Measurements from ENCODE around the gene CHST12.
"Not testable (repeated sequence)": the region's sequence is repeated elsewhere in the genome, so short reads cannot be mapped to it uniquely, and the experiment has no call there.

Gene CHST12

DNA sequence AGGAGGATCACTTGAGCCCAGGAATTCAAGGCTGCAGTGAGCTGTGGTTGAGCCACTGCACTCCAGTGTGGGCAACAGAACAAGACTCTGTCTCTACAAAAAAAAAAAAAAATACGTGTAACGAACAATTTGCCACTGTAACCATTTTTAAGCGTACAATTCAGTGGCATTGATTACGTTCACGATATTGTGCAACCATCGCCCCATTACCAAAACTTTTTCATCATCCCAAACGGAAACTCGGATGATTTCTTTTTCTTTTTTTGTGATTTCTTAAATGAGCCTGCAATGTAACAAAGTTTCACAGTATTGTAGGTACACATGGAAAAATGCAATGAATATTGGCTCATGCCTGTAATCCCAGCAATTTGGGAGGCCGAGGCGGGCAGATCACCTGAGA lies 63.3 kb downstream of the CHST12 start:
- DNase-seq: no peak

DNA sequence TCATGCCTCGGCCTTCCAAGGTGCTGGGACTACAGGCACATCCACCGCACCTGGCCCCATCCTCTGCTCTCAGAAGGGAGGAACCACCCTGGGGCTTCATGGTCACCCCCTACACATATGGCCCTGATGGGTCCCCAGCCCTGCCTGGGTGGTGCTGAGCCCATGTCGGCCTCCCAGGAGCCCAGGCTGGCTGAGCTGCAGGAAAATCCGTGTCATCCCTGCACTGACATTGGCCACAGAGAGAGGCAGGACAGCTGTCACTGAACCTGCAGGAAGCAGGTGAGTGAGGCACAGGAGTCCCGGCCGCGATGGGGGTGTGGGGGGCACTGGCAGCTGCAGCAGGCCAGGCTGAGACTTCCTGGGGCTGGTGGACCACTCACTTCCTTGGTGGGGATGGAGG lies 64.8 kb downstream of the CHST12 start:
- DNase-seq: no peak

DNA sequence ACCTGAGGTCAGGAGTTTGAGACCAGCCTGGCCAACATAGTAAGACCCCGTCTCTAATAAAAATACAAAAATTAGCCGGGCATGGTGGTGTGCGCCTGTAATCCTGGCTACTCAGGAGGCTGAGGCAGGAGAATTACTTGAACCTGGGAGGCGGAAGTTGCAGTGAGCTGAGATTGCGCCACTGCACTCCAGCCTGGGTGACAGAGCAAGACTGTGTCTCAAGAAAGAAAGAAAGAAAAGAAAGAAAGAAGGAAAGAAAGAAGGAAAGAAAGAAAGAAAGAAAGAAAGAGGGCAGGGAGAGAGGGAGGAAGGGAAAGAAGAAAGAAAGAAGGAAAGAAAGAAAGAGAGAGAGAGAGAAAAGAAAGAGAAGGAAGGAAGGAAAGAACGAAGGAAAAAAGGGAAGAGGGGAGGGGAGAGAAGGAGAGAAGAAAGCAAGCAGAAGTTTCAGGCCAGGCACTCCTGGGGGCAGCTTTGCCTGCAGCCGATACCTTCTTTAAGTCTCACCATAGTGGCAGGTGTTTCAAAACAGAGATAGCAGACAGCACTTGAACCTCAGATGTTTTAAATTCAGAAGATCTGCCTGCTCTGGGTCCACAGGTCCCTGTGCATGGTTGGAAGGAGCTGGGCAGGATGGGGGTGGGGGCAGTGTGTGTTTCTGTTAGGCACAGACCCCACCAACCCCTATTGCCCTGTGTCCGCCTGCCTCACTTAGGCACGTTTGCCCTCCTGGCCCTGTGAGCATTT lies 66.2 kb downstream of the CHST12 start:
- DNase-seq: not testable (repeated sequence)

DNA sequence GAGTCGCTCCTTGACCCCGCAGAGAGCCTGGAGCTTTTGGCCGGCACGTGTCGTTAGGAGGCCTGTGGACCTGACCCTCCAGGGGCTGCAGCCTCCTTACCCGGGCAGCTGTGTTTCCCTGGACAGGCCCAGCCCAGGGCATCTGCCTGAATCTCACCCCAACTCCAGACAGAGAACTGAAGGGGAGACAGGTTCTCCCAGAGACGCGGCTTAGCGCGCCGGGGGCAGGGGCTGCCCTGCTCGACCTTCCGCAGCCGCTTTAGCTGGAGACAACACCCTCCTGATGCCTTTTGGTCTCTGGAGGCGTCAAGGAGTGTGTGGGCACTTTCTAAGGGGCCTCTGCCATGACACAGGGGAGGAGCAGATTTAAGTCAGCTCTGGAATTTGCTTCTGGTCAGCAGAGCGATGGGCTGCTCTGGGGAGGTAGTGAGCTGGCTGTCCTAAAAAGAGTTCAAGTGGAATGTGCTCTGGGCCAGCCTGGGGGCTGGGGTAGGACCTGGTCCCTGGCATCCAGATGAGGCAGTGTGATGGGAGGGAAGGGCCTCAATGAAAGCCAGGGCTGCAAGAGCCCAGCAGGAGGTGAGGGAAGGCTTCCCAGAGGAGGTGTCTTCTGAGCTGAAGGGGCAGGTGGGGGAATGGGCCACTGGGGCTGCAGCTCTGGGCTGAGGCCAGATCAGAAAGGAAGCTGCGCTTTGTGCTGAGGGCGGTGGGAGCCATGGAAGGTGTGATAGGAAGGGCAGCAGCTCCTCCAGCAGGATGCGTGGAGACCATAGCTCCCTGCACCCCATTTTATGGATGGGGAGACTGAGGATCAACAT lies 67.0 kb downstream of the CHST12 start:
- DNase-seq: no peak

DNA sequence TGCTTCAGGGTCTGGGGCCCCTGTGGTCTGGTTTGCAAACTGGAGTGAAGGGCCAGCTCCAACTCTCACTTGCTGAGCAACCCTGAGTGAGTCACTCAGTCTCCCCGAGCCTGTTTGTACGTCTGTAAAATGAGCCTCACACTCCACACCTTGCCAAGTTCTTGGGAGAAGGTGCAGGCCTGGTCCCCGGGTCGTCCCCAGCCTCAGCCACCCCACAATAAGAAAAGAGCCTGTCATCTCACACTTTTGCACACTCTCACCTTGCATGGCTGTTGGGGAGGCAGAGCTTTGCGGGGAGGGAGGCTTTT lies 67.6 kb downstream of the CHST12 start:
- DNase-seq: no peak

DNA sequence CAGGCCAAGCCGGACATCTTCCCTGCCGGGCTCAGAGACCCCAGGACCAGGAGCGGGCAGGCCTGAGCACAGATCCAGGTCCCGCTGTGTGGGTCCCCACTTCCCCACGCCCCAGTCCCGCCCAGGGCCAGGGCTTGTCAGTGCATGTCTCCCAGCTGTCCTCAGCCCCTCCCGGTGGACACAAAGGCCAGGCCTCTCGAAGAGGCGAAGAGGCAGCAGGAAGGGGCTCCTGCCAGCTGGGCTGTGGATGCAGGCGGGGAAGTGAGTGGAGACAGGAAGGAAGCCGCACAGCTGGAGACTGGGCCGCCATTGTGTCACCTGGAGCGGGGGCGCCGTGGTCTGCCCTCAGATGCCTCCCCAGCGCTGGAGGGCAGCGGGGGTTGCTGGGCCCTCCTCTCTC lies 68.0 kb downstream of the CHST12 start:
- DNase-seq: no peak

DNA sequence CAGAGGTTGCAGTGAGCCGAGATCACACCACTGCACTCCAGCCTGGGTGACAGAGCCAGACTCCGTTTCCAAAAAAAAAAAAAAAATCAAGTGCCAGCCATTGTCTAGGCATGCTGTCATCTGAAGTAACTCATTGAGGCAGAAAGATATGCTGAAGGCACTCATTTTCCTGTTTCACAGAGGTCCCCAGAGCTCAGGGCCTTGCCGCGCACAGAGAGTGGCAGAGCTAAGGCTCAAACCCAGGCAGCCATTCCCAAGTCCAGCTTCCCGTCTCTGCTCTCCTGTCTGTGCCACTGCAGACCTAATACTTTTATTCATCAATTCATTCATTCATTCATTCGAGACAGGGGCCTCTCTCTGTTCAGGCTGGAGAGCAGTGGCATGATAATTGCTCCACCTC lies 69.3 kb downstream of the CHST12 start:
- no peak for DNase-seq

DNA sequence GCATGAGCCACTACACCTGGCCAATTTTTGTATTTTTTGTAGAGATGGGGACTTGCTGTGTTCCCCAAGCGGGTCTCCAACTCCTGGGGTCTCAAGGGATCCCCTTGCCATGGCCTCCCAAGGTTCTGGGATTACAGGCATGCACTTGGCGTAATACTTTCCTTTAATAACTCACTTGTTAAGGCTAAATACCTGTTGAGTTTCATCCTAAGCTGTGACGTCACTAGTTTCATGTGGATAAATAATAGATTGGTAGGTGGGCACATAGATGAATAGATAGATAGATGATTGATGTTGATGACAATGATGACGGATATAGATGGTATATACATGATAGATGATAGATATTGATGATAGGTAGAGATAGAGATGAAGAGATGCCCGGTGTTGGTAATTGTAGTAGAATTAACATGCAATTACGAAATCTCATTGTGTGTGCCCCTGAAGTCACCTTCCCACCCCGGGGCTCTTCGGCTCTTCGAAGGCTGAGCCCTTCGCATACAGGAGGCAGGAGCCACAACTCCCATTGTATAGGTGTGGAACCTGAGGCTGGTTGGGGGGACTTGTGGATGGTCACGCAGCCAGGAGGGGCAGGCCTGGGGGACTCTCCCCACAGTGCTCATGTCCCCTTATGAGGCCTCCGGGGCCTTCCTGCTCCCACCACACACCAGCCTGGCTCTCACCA lies 70.2 kb downstream of the CHST12 start:
- DNase-seq: no peak

DNA sequence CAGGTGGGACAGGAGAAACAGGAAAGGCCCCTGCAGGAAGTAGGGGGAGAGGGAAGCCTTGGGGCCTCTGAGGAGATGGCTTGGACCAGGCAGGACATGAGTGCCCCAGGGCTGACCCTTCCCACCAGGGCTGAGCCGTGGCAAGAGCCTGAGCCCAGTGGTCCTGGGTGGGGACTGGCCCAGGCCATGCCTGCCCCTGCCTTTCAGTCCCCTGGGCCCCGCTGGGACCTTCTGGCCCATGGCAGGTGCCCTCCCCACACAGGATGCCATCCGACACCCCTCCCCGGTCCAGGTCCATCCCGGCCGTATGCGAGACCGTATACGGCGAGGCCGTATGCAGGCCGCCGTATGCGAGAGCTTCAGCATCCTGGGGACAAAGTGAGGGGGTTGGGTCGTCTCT lies 70.8 kb downstream of the CHST12 start:
- DNase-seq: no peak

DNA sequence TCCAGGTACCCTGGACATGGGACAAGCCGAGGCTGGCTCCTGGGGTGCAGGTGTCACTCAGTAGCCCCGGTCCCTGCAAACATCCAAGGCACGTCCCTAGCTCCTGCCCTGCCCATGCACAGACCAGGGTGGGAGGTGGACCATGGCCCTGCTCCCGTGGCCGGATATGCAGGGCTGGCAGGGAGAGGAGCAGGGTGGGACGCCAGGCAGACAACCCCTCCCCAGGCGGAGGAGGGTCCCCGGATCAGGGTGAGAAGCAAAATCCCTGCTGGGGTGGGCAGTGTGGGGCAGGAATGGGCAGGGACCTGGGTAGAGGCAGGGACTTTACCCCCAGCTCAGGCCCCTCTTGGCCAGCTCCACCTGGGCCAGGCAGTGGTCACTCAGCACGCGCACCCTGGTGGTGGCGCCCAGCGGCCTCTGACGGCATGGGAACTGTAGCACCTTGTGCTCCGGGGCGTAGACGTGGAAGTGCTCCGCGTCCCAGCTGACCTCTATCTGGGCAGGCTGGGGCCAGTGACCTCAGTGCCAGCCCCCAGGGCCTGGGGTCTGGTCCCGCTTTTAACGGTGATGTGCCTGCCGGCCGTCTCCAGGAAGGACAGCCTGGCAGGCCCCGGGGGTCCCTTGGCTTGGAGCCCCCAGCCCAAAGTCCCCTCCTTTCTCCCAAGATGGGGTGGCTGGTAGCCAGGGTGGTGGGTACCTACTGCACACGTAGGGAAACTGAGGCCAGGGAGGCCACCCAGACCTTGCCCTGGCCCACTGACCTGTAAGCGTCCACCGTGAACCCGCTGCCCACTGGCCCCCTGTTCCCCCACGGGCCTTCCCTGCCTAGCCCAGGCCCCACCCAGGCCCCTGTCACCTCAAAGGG lies 71.6 kb downstream of the CHST12 start:
- DNase-seq: no peak

DNA sequence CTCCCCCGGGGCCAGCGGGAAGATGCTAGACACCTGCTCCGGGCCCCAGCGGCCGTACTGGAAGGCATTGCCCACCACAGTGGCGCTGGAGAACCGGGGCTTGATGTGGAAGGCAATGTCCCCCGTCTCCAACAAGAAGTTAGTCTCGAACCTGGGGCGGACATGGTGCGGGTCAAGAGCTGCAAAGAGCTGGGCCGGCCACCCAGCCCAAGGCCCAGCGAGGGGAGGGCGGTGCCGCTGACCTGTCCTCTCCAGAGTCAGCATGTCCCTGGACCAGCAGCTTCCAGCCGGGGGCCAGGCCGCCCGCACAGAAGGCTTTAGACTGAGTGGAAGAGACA lies 72.2 kb downstream of the CHST12 start:
- no peak for DNase-seq

DNA sequence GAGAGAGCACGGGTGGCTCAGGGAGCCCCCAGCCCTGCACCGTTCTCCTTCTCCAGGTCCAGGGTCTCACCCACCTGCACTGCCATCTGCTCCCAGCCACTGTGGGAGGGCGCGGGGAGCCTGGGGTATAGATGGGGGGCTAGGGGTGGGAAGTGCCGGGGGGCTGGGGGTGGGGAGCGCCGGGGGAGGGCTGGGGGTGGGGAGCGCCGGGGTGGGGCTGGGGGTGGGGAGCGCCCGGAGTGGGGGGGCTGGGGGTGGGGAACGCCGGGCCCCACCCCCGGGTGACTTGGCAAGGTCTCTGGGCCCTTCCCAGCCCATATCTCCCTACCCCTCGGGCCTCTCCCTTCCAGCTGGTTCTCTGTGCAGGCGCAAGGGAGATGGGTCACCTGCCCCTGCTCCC lies 72.9 kb downstream of the CHST12 start, which contains the start of gene GRIFIN:
TSS of gene GRIFIN (minus strand) at position 101 of the 400 bp plus-strand sequence. CDS start at position 86, 15 bp downstream.
- DNase-seq: no peak

DNA sequence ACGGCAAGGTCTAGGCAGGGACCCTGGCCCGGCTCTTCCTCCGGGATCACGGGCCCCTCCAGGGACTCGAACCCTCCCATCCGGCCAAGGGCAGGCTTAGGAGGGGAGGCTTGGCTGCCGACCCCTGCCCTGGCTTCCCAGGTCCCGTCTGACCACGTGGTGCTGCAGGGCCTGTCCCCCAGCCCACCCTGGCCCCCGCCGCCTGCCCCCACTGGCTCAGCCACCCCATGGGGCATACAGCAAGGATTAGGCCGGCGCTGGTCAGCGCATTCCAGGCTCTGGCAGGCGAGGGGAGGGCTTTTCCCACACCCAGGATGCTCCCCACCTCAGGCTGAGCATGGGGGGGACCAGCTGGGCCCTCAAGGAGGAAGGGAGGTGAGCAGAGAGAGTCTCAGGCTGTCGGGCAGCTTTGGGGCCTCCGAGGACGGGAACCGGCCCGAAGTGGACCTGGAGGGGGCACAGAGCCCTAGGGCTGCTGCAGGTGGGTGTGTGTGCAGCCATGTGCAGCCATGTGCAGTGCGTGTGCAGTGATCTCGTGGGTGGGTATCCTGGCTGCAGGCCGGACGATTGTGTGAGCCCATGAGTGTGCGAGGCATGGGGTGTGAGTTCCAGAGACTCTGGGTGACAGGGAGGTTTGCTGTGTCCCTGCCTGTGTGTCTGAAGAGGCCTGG lies 73.5 kb downstream of the CHST12 start:
- no peak for DNase-seq

DNA sequence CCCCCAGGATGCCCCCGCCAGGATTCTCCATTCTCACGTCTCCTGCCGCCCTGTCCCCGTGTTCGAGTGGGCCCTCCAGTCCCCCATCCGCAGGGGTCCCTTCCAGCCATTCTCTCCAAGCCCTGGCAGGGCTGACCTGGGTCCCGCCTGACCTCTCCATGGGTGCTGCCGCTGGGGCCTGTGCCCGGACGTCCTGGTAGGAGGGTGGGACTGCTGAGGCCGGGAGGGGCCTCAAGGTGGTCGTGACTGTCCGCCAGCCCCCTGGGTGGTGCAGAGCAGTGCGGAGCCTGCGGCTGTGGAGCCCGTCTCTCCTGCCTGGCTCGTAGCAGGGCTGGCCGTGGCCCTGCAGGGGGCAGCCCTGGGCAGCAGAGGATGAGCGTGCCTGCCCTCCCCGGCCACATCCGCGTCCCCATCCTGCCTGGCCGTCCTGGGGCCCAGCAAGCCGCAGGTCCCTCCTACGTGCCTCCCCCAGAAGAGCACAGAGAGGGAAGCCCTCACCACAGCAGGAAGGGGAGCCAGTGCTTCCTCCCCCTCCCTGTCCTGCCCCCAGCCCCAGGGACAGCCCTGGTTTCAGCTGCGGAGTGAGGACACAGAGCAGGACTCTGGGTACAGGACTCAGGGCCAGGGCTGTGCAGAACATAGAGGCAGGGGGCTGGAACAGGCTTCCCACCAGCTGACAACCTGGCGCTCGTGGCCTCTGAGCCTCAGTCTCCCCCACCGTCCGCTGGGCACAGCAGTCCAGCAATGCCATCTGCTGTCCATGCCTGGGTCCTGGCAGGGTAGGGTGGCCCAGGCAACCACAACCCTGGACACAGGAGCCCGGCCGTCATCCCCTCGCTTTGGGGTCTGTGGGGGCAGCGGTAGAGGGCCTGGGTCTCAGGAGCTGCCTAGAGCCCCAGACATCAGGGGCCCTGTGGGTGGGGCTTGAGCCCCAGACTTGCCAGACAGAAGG lies 74.3 kb downstream of the CHST12 start:
- DNase-seq: peak; percentile 33 to 37

DNA sequence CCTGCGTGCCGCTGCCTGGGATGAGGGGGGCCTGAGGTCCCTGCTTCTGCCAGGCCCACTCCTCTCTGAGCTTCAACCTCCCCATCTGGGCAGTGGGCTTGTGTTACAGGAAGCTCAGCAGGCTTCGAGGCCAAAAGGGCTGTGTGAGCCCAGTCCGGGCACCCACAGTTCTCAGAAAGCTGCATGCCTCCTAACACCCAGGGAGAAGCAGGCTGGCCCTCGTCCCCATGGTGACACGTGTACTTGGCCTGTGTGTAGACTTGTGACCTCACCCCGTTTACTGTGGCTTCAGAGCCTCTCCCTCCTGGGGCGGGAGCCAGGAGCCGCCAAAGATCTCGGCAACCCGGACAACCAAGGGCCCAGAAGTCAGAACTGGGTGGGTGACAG lies 75.0 kb downstream of the CHST12 start:
- DNase-seq: no peak

DNA sequence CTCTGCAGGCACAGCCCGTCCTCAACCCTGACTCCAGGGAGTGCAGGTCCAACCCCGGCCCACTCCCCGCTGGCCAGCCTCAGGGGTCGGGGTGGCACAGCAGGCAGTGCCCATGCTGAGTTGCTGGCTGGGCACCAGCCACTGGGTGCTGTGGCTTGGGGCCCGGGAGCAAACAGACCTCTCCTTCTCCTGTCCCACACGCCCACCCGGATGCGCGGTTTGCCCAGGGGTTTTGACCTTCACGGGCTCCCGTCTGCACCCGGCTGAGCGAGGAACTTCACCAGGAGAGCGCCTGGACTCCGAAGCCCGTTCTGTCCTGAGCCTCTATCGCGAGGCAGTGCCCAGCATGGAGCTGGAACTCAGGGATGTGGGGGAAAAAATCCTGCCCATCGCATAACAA lies 75.4 kb downstream of the CHST12 start:
- no peak for DNase-seq

DNA sequence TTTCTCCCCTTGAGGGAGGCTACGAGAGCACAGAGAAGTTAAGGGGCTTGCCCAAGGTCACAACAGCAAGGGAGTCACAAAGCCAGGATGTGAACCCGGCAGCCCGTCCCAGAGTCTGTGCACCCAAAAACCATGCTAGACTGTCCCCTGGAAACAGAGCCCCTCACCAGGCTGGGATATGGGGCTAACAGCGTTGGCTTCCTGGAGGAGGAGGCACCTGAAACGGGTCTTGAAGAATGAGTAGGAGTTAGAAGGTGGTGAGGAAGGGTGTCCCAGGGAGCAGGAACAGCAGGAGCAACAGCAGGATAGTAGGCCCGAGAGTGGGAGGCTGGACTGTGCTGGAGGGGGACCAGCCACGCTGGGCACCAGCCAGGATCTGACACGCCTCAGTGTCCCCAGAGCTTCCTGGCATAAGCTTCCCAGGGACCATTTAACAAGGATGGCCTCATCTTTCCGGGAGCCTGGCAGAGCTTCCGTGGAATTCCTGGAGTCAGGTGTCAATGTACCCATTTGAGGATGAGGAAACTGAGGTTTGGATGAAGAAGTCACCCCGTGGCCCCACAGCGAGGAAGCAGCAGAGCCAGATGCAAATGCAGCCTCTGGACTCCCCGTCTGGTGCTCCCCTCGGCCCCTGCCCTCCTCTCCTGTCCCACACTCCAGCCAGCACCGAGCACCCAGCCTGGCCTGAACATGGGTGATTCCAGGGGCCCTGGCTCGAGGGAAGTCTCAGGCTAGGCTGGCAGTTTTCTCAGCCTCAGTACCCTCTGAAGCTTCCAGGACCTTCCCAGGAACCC lies 76.1 kb downstream of the CHST12 start:
- no peak for DNase-seq

DNA sequence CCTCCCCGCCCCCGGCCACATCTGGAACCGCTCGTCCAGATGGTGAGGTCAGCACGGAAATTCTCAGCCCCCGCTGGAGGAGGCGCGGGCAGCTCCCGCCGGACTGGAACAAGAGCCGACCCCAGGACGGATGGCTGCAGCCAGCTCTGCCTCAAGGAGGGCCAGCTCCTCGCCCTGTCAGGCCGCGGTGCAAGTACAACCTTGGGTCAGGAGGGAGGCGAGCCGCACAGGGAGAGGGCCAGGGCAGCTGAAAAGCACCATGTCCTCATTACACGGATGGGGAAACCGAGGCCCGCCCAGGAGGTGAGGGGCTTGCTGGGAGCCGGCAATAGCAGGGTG lies 76.6 kb downstream of the CHST12 start:
- no peak for DNase-seq

DNA sequence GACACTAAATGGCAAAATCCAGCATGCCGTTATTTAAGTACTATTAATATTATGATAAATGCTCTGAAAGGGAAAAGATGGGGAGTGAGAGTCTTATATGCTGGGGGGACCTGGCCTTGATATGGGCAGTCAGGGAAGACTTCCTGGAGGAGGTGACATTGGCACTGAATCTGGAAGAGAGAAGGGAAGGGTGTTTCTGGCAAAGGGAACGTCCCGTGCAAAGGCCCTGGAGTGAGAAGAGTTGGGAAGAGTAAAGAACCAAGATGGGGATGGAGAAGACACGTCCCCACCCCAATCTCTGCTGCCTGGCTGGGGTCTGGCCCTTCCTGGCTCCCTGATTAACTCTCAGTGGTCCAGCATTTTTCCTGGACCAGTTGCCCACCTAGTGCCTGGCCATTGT lies 77.8 kb downstream of the CHST12 start:
- DNase-seq: no peak

DNA sequence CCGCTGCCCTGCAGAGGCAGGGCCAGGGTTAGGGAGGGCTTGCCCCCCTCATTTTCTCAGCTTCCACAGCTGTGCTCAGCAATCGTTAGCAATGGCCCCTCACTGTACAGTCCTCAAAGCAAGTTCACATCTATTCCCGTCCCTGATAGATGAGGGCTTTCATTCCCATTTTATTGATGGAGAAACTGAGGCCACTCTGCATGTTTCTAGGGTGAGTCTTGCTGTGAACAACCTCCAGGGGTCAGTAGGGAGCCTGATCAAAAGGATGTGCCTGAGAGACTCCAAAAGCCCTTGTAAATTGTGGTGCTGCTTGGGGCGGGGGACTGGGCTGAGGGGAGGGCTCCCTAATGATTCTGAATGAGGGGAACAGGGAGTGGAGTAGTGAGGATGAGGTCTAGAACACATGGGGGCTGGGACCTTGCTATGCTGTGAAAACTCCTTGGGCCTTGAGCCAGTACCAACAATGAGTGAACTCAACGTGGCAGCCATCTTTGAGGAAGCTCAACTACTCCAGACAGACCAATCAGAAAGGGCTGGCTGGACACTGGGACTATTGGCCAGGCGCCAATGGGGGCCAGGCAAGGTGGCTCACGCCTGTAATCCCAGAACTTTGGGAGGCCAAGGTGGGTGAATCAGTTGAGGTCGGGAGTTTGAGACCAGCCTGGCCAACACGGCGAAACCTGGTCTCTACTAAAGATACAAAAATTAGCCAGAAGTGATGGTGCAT lies 79.5 kb downstream of the CHST12 start:
- DNase-seq: no peak
